IMR-90 (cell line): ENCODE measurements around the gene KIF6. TPM values are rescaled to one million over a fixed set of nuclear protein-coding genes. Genes with fewer than 3 reads are reported as not detected.

Experiments used
- ATAC-seq: fragments of 200-7000 bp; cut with Tn5 transposase; 2 replicates; pipeline ENCODE4 v1.9.1; 2020; ENCODE audit warnings: low read depth, mild to moderate bottlenecking, moderate library complexity
- BruUV-seq: library from RNA; stranded (reverse); fragments of 400-500 nt; replicated peaks from 2 replicates; lab custom pipeline; 2021; lab: Mats Ljungman, UMichigan
- CTCF ChIA-PET: fragments of 300-600 bp; formaldehyde crosslinking; extraction: SDS; loops from one replicate; lab custom pipeline; 2021; ENCODE audit warnings: antibody characterized with exemption; lab: Yijun Ruan, JAX
- POLR2A ChIA-PET: fragments of 300-600 bp; sonication (Branson Sonifier 250); formaldehyde crosslinking; loops from one replicate; lab custom pipeline; 2022; ENCODE audit warnings: antibody characterized with exemption; ENCODE audit not compliant: unreplicated experiment; lab: Charles Lee
- DNase-seq: peaks from one replicate; pipeline ENCODE4 v3.0.0; 2013
- H2AFZ ChIP-seq: replicated peaks from 2 replicates; pipeline ENCODE3; 2013; ENCODE audit warnings: low read length, mild to moderate bottlenecking; ENCODE audit not compliant: poor library complexity
- H2AK5ac ChIP-seq: 2 replicates; pipeline ENCODE4 v1.6.1; 2013; ENCODE audit warnings: low read depth, low read length, inconsistent platforms
- H2AK9ac ChIP-seq: replicated peaks from 2 replicates; pipeline ENCODE3; 2013; ENCODE audit warnings: mild to moderate bottlenecking, low read depth, low read length, moderate library complexity; ENCODE audit not compliant: poor library complexity
- H2BK120ac ChIP-seq: 2 replicates; pipeline ENCODE4 v1.6.1; 2013; ENCODE audit warnings: low read depth, low read length, inconsistent platforms
- H2BK15ac ChIP-seq: 3 replicates; pipeline ENCODE4 v1.6.1; 2013; ENCODE audit warnings: low read depth, low read length, inconsistent platforms
- H2BK20ac ChIP-seq: 2 replicates; pipeline ENCODE4 v1.6.1; 2013; ENCODE audit warnings: low read depth, mild to moderate bottlenecking, inconsistent platforms, low read length, moderate library complexity
- H2BK5ac ChIP-seq: 2 replicates; pipeline ENCODE4 v1.6.1; 2013; ENCODE audit warnings: mild to moderate bottlenecking, low read depth, low read length, inconsistent platforms; ENCODE audit not compliant: poor library complexity, severe bottlenecking
- H3K14ac ChIP-seq: replicated peaks from 2 replicates; pipeline ENCODE4 v1.6.1; 2013; ENCODE audit warnings: low read depth, low read length, inconsistent platforms
- H3K18ac ChIP-seq: 2 replicates; pipeline ENCODE4 v1.6.1; 2013; ENCODE audit warnings: low read depth, low read length, control low read depth
- H3K23ac ChIP-seq: 2 replicates; pipeline ENCODE4 v1.6.1; 2013; ENCODE audit warnings: low read depth, low read length, inconsistent platforms
- H3K27ac ChIP-seq: 2 replicates; pipeline ENCODE4 v1.5.1; 2013; ENCODE audit warnings: mild to moderate bottlenecking, control low read depth, low read length; ENCODE audit not compliant: insufficient read depth
- H3K27me3 ChIP-seq: 2 replicates; pipeline ENCODE4 v1.6.1; 2013; ENCODE audit warnings: low read length; ENCODE audit not compliant: control insufficient read depth, insufficient read depth
- H3K36me3 ChIP-seq: 2 replicates; pipeline ENCODE4 v1.6.1; 2013; ENCODE audit warnings: low read length, mixed read lengths; ENCODE audit not compliant: control insufficient read depth, insufficient read depth
- H3K4ac ChIP-seq: 2 replicates; pipeline ENCODE4 v1.6.1; 2013; ENCODE audit warnings: low read depth, low read length, inconsistent platforms
- H3K4me1 ChIP-seq: 2 replicates; pipeline ENCODE4 v1.6.1; 2013; ENCODE audit warnings: low read length, mixed read lengths; ENCODE audit not compliant: control insufficient read depth, insufficient read depth
- H3K4me2 ChIP-seq: 2 replicates; pipeline ENCODE4 v1.6.1; 2013; ENCODE audit warnings: low read depth, mild to moderate bottlenecking, control low read depth, low read length, moderate library complexity
- H3K4me3 ChIP-seq: 2 replicates; pipeline ENCODE4 v1.5.1; 2013; ENCODE audit warnings: low read depth, mild to moderate bottlenecking, control low read depth, low read length, moderate library complexity; ENCODE audit not compliant: insufficient read depth
- H3K56ac ChIP-seq: 2 replicates; pipeline ENCODE4 v1.6.1; 2013; ENCODE audit warnings: low read length, inconsistent platforms; ENCODE audit not compliant: insufficient read depth; ENCODE audit errors: extremely low read depth
- H3K79me1 ChIP-seq, 2 experiments: 2 replicates each; pipeline ENCODE4 v1.6.1; 2013; ENCODE audit warnings: low read length in 2 of 2, inconsistent platforms in 1 of 2, low read depth in 1 of 2
- H3K9ac ChIP-seq: 2 replicates; pipeline ENCODE4 v1.6.1; 2013; ENCODE audit warnings: low read depth, low read length, control low read depth
- H3K9me1 ChIP-seq: 2 replicates; pipeline ENCODE4 v1.6.1; 2013; ENCODE audit warnings: low read length, inconsistent platforms; ENCODE audit not compliant: insufficient read depth
- H3K9me3 ChIP-seq: 2 replicates; pipeline ENCODE4 v1.6.1; 2013; ENCODE audit warnings: low read length; ENCODE audit not compliant: control insufficient read depth, insufficient read depth
- H4K20me1 ChIP-seq: 2 replicates; pipeline ENCODE4 v1.6.1; 2013; ENCODE audit warnings: low read length, inconsistent platforms; ENCODE audit not compliant: insufficient read depth
- H4K5ac ChIP-seq: 2 replicates; pipeline ENCODE4 v1.6.1; 2013; ENCODE audit warnings: mild to moderate bottlenecking, low read depth, low read length, control low read depth
- H4K8ac ChIP-seq, 2 experiments: 2 replicates each; pipeline ENCODE4 v1.6.1; 2013; ENCODE audit warnings: low read depth in 2 of 2, low read length in 2 of 2, control low read depth in 1 of 2, inconsistent platforms in 1 of 2
- H4K91ac ChIP-seq: 2 replicates; pipeline ENCODE4 v1.6.1; 2013; ENCODE audit warnings: low read depth, low read length, inconsistent platforms; ENCODE audit not compliant: insufficient read depth
- BHLHE40 ChIP-seq: fragments of 150-350 bp; IDR thresholded peaks from 2 replicates; pipeline ENCODE4 v1.6.1; 2016; ENCODE audit warnings: mild to moderate bottlenecking, low read depth, low read length
- CEBPB ChIP-seq: IDR thresholded peaks from 2 replicates; pipeline ENCODE4 v1.6.1; 2012; ENCODE audit warnings: low read depth, low read length, improper control_type of control experiment
- CHD1 ChIP-seq: IDR thresholded peaks from 2 replicates; pipeline ENCODE4 v1.6.1; 2012; ENCODE audit warnings: low read depth, low read length, improper control_type of control experiment
- FOS ChIP-seq: fragments of 150-350 bp; IDR thresholded peaks from 2 replicates; pipeline ENCODE4 v1.6.1; 2016; ENCODE audit warnings: low read depth, low read length
- MAFK ChIP-seq: IDR thresholded peaks from 2 replicates; pipeline ENCODE4 v1.6.1; 2012; ENCODE audit warnings: low read depth, low read length, improper control_type of control experiment
- MAZ ChIP-seq: IDR thresholded peaks from 2 replicates; pipeline ENCODE4 v1.6.1; 2012; ENCODE audit warnings: low read depth, mild to moderate bottlenecking, low read length, improper control_type of control experiment, moderate library complexity, borderline replicate concordance
- MXI1 ChIP-seq: IDR thresholded peaks from 2 replicates; pipeline ENCODE4 v1.6.1; 2012; ENCODE audit warnings: low read depth, mild to moderate bottlenecking, low read length, moderate library complexity, borderline replicate concordance
- NFE2L2 ChIP-seq: fragments of 150-350 bp; IDR thresholded peaks from 2 replicates; pipeline ENCODE4 v1.6.1; 2016; ENCODE audit warnings: low read depth, mild to moderate bottlenecking, low read length
- POLR2A ChIP-seq: IDR thresholded peaks from 2 replicates; pipeline ENCODE4 v1.6.1; 2012; ENCODE audit warnings: mild to moderate bottlenecking, low read depth, low read length
- RAD21 ChIP-seq: IDR thresholded peaks from 2 replicates; pipeline ENCODE4 v1.6.1; 2012; ENCODE audit warnings: low read length, improper control_type of control experiment
- RCOR1 ChIP-seq: IDR thresholded peaks from 2 replicates; pipeline ENCODE4 v1.6.1; 2012; ENCODE audit warnings: mild to moderate bottlenecking, low read length, improper control_type of control experiment; ENCODE audit not compliant: insufficient replicate concordance
- RFX5 ChIP-seq: IDR thresholded peaks from 2 replicates; pipeline ENCODE4 v1.8.0; 2012; ENCODE audit warnings: low read depth, mild to moderate bottlenecking, low read length, moderate library complexity
- SMC3 ChIP-seq: fragments of 150-350 bp; IDR thresholded peaks from 2 replicates; pipeline ENCODE4 v1.6.1; 2016; ENCODE audit warnings: low read depth, mild to moderate bottlenecking, antibody characterized with exemption, low read length, moderate library complexity
- dilution Hi-C: fragments of 300-500 bp; cut with HindIII; formaldehyde crosslinking; loops from one replicate; pipeline ENCODE4 v1.14.3; 2018; ENCODE audit warnings: low sequenced_read_pairs; ENCODE audit not compliant: unreplicated experiment
- in situ Hi-C: fragments of 300-500 bp; cut with MboI; formaldehyde crosslinking; loops from 3 replicates; pipeline ENCODE4 v1.14.3; 2019; ENCODE audit warnings: low sequenced_read_pairs, inconsistent platforms, mixed read lengths
- intact Hi-C: fragments of 100-400 bp; cut with micrococcal nuclease; formaldehyde crosslinking; loops from 2 replicates; pipeline ENCODE4 v1.10.0; 2022
- polyA plus RNA-seq, 3 experiments: library from polyadenylated mRNA; depleted of rRNA; stranded (reverse); fragments of >200 nt; gene quantifications; 2 replicates each; pipeline ENCODE4 v1.2.3, GENCODE V29; 2012; ENCODE audit warnings: low replicate concordance in 1 of 3
- total RNA-seq: library from RNA; depleted of rRNA; stranded (reverse); fragments of >200 nt; gene quantifications from 2 replicates; pipeline ENCODE4 v1.2.3, GENCODE V29; 2012
- TF ChIP-seq, protein P1 (sequence below): fragments of 150-350 bp; IDR thresholded peaks from 2 replicates; pipeline ENCODE4 v1.6.1; 2017; ENCODE audit warnings: mild to moderate bottlenecking, antibody characterized with exemption, low read length, low read depth
- TF ChIP-seq, protein P2 (sequence below): fragments of 150-350 bp; IDR thresholded peaks from 2 replicates; pipeline ENCODE4 v1.6.1; 2016; ENCODE audit warnings: low read depth, mild to moderate bottlenecking, low read length, moderate library complexity, borderline replicate concordance
- TF ChIP-seq, protein P3 (sequence below): conservative IDR thresholded peaks from 2 replicates; pipeline ENCODE4 v1.5.1; 2012; ENCODE audit warnings: mild to moderate bottlenecking, low read depth, low read length, improper control_type of control experiment

The KIF6 gene
- total and polyA plus RNA-seq, 2 of the 4 experiments (the other 2 are of a cell fraction): under 0.01 to 0.10 TPM

DNA sequence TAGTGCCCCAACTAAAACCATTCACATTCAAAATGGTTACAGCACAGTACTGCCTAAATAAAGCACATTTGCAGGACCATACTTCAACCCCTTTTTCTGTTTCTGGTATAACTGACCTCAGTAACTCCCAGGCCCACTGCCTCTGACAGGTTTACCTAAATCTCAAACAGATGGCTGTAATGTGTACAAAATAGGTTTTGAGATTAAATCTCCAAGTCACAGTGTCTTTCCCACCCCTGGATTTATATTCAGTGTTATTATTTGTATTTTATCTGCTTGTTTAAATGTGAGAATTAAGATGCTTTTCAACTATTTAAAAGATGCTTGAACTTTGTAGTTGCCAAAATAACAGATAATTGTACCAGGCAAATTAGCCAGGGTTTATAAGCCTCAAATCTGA is 4.7 kb upstream of the KIF6 start:
- H3K79me1 ChIP-seq: no peaks in the 10 kb centered on the region
- intact Hi-C loops: loop anchor here (5.0 kb wide), 1 partner anchor 162 kb away; no protein-coding TSS in a partner anchor
- TF ChIP-seq POLR2A (no peak), RFX5 (no peak), MXI1 (no peak), SMC3 (no peak), RAD21 (no peak), FOS (no peak), CEBPB (no peak), NFE2L2 (no peak), BHLHE40 (no peak), CHD1 (no peak), MAZ (no peak), MAFK (no peak), RCOR1 (no peak)
- TF ChIP-seq, protein P1, sequence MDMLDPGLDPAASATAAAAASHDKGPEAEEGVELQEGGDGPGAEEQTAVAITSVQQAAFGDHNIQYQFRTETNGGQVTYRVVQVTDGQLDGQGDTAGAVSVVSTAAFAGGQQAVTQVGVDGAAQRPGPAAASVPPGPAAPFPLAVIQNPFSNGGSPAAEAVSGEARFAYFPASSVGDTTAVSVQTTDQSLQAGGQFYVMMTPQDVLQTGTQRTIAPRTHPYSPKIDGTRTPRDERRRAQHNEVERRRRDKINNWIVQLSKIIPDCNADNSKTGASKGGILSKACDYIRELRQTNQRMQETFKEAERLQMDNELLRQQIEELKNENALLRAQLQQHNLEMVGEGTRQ: no peak
- TF ChIP-seq, protein P2, sequence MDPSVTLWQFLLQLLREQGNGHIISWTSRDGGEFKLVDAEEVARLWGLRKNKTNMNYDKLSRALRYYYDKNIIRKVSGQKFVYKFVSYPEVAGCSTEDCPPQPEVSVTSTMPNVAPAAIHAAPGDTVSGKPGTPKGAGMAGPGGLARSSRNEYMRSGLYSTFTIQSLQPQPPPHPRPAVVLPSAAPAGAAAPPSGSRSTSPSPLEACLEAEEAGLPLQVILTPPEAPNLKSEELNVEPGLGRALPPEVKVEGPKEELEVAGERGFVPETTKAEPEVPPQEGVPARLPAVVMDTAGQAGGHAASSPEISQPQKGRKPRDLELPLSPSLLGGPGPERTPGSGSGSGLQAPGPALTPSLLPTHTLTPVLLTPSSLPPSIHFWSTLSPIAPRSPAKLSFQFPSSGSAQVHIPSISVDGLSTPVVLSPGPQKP: no peak
- TF ChIP-seq, protein P3, sequence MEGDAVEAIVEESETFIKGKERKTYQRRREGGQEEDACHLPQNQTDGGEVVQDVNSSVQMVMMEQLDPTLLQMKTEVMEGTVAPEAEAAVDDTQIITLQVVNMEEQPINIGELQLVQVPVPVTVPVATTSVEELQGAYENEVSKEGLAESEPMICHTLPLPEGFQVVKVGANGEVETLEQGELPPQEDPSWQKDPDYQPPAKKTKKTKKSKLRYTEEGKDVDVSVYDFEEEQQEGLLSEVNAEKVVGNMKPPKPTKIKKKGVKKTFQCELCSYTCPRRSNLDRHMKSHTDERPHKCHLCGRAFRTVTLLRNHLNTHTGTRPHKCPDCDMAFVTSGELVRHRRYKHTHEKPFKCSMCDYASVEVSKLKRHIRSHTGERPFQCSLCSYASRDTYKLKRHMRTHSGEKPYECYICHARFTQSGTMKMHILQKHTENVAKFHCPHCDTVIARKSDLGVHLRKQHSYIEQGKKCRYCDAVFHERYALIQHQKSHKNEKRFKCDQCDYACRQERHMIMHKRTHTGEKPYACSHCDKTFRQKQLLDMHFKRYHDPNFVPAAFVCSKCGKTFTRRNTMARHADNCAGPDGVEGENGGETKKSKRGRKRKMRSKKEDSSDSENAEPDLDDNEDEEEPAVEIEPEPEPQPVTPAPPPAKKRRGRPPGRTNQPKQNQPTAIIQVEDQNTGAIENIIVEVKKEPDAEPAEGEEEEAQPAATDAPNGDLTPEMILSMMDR: no peak
- no peak overlapping the region for H4K91ac ChIP-seq
- DNase-seq (no peak), ATAC-seq (no peak)
- H3K4me2 ChIP-seq: no peak overlapping the region
- dilution Hi-C loops: no loop called here
- H2AK9ac ChIP-seq: no peak overlapping the region
- H3K4ac ChIP-seq: no peak overlapping the region
- no peak overlapping the region for H2BK5ac ChIP-seq
- no peak overlapping the region for H3K56ac ChIP-seq
- no peak overlapping the region for H4K5ac ChIP-seq
- H3K9ac ChIP-seq: no peak overlapping the region
- H3K14ac ChIP-seq: no peak overlapping the region
- H3K18ac ChIP-seq: no peak overlapping the region
- no peak overlapping the region for H4K8ac ChIP-seq
- H3K27me3 ChIP-seq: peaks cover 4% of the 10 kb centered on the region
- H3K9me1 ChIP-seq: no peaks in the 10 kb centered on the region
- H3K4me1 ChIP-seq: no peaks in the 10 kb centered on the region; the same call in 1 of the 2 replicates
- CTCF ChIA-PET: no interaction called here
- in situ Hi-C loops: no loop called here
- no peak overlapping the region for H3K4me3 ChIP-seq
- no peak overlapping the region for H2BK20ac ChIP-seq
- no peak overlapping the region for H2BK120ac ChIP-seq
- H3K9me3 ChIP-seq: no peaks in the 10 kb centered on the region
- H2BK15ac ChIP-seq: no peak overlapping the region
- POLR2A ChIA-PET: no interaction called here
- no peak overlapping the region for H3K23ac ChIP-seq
- H3K36me3 ChIP-seq: no peaks in the 10 kb centered on the region
- no peak overlapping the region for H2AK5ac ChIP-seq
- H2AFZ ChIP-seq: no peak overlapping the region
- BruUV-seq: no TSS peak
- H3K27ac ChIP-seq: no peak overlapping the region
- no peaks in the 10 kb centered on the region for H4K20me1 ChIP-seq
